AG10803 (cell line): ENCODE measurements around the gene GCLM.
A peak's percentile ranks its signal among the peaks of the same experiment; 100 is the strongest.
"Not testable (repeated sequence)": the region's sequence is repeated elsewhere in the genome, so short reads cannot be mapped to it uniquely, and the experiment has no call there.

ENCODE experiments used
- DNase-seq: peaks from one replicate; pipeline ENCODE4 v3.0.0; 2010; ENCODE audit warnings: low read depth
- H3K4me3 ChIP-seq: 2 replicates; pipeline ENCODE4 v1.5.1; 2011; ENCODE audit warnings: mild to moderate bottlenecking, low read length, control low read depth
- TF ChIP-seq, protein P1 (sequence below): conservative IDR thresholded peaks from 2 replicates; pipeline ENCODE4 v1.5.1; 2011; ENCODE audit warnings: mild to moderate bottlenecking, low read length, control low read depth, inconsistent platforms

Gene GCLM

GRCh38 chr1:93937997-93938396 is 28.8 kb upstream of the GCLM start:
- H3K4me3 ChIP-seq: no peak overlapping the region
- no peak for DNase-seq
- TF ChIP-seq, protein P1, sequence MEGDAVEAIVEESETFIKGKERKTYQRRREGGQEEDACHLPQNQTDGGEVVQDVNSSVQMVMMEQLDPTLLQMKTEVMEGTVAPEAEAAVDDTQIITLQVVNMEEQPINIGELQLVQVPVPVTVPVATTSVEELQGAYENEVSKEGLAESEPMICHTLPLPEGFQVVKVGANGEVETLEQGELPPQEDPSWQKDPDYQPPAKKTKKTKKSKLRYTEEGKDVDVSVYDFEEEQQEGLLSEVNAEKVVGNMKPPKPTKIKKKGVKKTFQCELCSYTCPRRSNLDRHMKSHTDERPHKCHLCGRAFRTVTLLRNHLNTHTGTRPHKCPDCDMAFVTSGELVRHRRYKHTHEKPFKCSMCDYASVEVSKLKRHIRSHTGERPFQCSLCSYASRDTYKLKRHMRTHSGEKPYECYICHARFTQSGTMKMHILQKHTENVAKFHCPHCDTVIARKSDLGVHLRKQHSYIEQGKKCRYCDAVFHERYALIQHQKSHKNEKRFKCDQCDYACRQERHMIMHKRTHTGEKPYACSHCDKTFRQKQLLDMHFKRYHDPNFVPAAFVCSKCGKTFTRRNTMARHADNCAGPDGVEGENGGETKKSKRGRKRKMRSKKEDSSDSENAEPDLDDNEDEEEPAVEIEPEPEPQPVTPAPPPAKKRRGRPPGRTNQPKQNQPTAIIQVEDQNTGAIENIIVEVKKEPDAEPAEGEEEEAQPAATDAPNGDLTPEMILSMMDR: no peak

DNA sequence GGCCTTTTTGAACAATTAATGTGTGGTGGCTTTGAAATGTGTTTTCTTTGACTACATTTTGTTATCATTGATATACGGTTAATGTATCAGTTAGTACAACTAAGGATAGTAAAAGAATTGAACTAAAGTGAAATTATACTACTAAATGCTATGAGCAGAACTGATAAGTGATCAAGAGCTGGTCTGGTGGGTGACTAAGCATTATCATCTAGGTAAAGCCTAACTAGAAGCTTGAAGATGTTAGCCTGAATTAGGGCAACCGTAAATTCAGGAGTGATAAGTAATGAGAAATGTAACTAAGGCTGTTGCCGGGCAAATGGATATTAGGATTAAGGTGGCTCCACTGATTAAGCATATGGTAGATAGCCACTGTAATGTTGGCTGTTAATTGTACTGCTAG is 16.0 kb upstream of the GCLM start:
- TF ChIP-seq, protein P1: no peak
- DNase-seq: no peak
- no peak overlapping the region for H3K4me3 ChIP-seq

GRCh38 chr1:93919780-93920179 is 10.6 kb upstream of the GCLM start:
- TF ChIP-seq, protein P1: no peak
- no peak overlapping the region for H3K4me3 ChIP-seq

GRCh38 chr1:93917302-93917701 is 8.1 kb upstream of the GCLM start:
- DNase-seq: no peak
- no peak overlapping the region for H3K4me3 ChIP-seq
- TF ChIP-seq, protein P1: no peak

More at GRCh38 chr1:93919780-93920179, 10.6 kb upstream of the GCLM start:
- DNase-seq: no peak

GRCh38 chr1:93910880-93911279 is 1.6 kb upstream of the GCLM start:
- not testable (repeated sequence) for DNase-seq, H3K4me3 ChIP-seq

- DNase-seq: no peak
- H3K4me3 ChIP-seq: no peak overlapping the region
- TF ChIP-seq, protein P1: no peak
Observed at GRCh38 chr1:93910305-93910704, 1.1 kb upstream of the GCLM start.

- H3K4me3 ChIP-seq: peak overlapping the region; percentile 96
- DNase-seq: no peak
- TF ChIP-seq, protein P1: no peak
Observed at GRCh38 chr1:93908394-93909145, 660 bp downstream of the GCLM start.
